Panc1 (cell line): ENCODE data around the gene HIGD2A. TPM values are rescaled to one million over a fixed set of nuclear protein-coding genes. Genes with fewer than 3 reads are reported as not detected.

Experiments
- ATAC-seq: fragments of 200-7000 bp; cut with Tn5 transposase; 2 replicates; pipeline ENCODE4 v1.9.1; 2020; ENCODE audit warnings: mild to moderate bottlenecking, moderate library complexity
- BruUV-seq: library from RNA; stranded (reverse); fragments of 400-500 nt; replicated peaks from 2 replicates; lab custom pipeline; 2021; lab: Mats Ljungman, UMichigan
- CTCF ChIA-PET: fragments of 300-600 bp; sonication (Branson Sonifier 250); formaldehyde crosslinking; loops from one replicate; lab custom pipeline; 2022; ENCODE audit warnings: antibody characterized with exemption; lab: Charles Lee
- POLR2A ChIA-PET: fragments of 300-600 bp; sonication (Branson Sonifier 250); formaldehyde crosslinking; loops from one replicate; lab custom pipeline; 2022; ENCODE audit warnings: antibody characterized with exemption; lab: Charles Lee
- DNase-seq: peaks from one replicate; pipeline ENCODE4 v3.0.0-alpha.2; 2010; ENCODE audit warnings: low read depth, low spot score
- H3K27ac ChIP-seq: 2 replicates; pipeline ENCODE4 v1.5.1; 2011; ENCODE audit warnings: mild to moderate bottlenecking, low read length, inconsistent platforms
- H3K27me3 ChIP-seq: fragments of 200-500 bp; sonication (Bioruptor generic); 2 replicates; pipeline ENCODE4 v1.6.0; 2014; ENCODE audit warnings: low read length, inconsistent platforms; ENCODE audit not compliant: control insufficient read depth, insufficient read depth
- H3K36me3 ChIP-seq: fragments of 200-500 bp; sonication (Bioruptor generic); 2 replicates; pipeline ENCODE4 v1.5.1; 2014; ENCODE audit warnings: inconsistent platforms, mild to moderate bottlenecking, low read length, moderate library complexity; ENCODE audit not compliant: control insufficient read depth, insufficient read depth
- H3K4me1 ChIP-seq: 2 replicates; pipeline ENCODE4 v1.5.1; 2011; ENCODE audit warnings: inconsistent platforms, mild to moderate bottlenecking, low read length, moderate library complexity; ENCODE audit not compliant: control insufficient read depth, insufficient read depth
- H3K4me3 ChIP-seq, 2 experiments: 2 replicates each; pipeline ENCODE4 v1.5.1; 2011 to 2012; ENCODE audit warnings: low read depth in 2 of 2, low read length in 2 of 2, mild to moderate bottlenecking in 2 of 2, inconsistent platforms in 1 of 2, moderate library complexity in 1 of 2
- H3K9me3 ChIP-seq: fragments of 200-500 bp; sonication (Bioruptor generic); 2 replicates; pipeline ENCODE4 v1.5.1; 2014; ENCODE audit warnings: low read depth, mild to moderate bottlenecking, inconsistent platforms, low read length, moderate library complexity; ENCODE audit not compliant: control insufficient read depth, insufficient read depth
- POLR2AphosphoS5 ChIP-seq: IDR thresholded peaks from 2 replicates; pipeline ENCODE4 v1.6.1; 2012; ENCODE audit warnings: mild to moderate bottlenecking, low read depth, low read length, moderate library complexity
- SIN3A ChIP-seq: IDR thresholded peaks from 2 replicates; pipeline ENCODE4 v1.6.1; 2012; ENCODE audit warnings: low read depth, mild to moderate bottlenecking, low read length, moderate library complexity, borderline replicate concordance; ENCODE audit not compliant: insufficient read depth
- TCF7L2 ChIP-seq: IDR thresholded peaks from 2 replicates; pipeline ENCODE4 v1.6.1; 2011; ENCODE audit warnings: mild to moderate bottlenecking, low read depth, low read length, inconsistent platforms
- in situ Hi-C: cut with HindIII; loops from 2 replicates; pipeline ENCODE4 v1.10.0; 2016; ENCODE audit warnings: low sequenced_read_pairs, low pct_unique_long_range_greater_than_20kb
- intact Hi-C: fragments of 100-400 bp; cut with micrococcal nuclease; formaldehyde crosslinking; loops from one replicate; pipeline ENCODE4 v1.10.0; 2022; ENCODE audit not compliant: unreplicated experiment
- total RNA-seq: library from RNA; stranded (reverse); gene quantifications from one replicate; pipeline ENCODE4 v1.2.1, GENCODE V29; 2021; ENCODE audit not compliant: unreplicated experiment
- TF ChIP-seq, protein P1 (sequence below): fragments of 450-650 bp; IDR thresholded peaks from 2 replicates; pipeline ENCODE4 v1.5.1; 2017; ENCODE audit warnings: mild to moderate bottlenecking
- TF ChIP-seq, protein P2 (sequence below), 2 experiments: IDR thresholded peaks; 2 replicates each; pipeline ENCODE4 v1.6.1; 2011 to 2012; ENCODE audit warnings: low read depth in 2 of 2, control low read depth in 1 of 2, low read length in 1 of 2, mild to moderate bottlenecking in 1 of 2, moderate library complexity in 1 of 2; ENCODE audit not compliant: insufficient read depth in 1 of 2

HIGD2A gene
- total RNA-seq, 1 experiment from 2014 or later: 162 TPM

DNA sequence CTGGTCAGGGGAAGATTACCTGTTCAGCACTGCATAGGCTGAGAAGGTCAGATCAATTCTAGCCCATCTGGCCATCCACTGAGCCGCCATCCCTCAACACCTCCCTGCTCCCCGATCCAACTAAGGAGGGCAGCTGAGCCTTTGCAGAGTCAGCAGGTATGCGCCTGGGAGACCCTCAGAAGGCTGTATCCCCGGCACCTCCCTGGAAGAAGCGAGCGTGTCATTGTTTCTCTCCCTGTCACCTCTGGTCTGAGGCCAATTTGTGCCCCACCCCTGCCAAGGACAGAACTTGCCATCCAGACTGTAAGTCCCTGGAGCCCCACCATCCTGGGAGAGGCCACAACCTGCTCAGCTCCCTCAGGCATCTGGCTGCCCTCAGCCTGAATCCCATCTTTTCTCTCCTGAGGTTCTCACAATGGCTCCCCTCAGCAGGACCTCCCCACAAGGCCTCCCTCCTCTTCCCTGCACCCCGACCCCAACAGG is 25.2 kb downstream of the HIGD2A start:
- intact Hi-C loops (loop anchor here (10.0 kb wide), 1 partner anchor 81 kb away; no protein-coding TSS in a partner anchor), in situ Hi-C loops (no loop called here)
- H3K4me3 ChIP-seq: no peak overlapping the region
- H3K36me3 ChIP-seq: no peaks in the 10 kb centered on the region
- DNase-seq (no peak), ATAC-seq (no peak)
- H3K9me3 ChIP-seq: no peaks in the 10 kb centered on the region
- ChIA-PET POLR2A (interaction anchor here (0.7 kb wide), 1 partner anchor 247 kb away, joined by 3 read pairs; no protein-coding TSS in a partner anchor), CTCF (no interaction called here)
- H3K27ac ChIP-seq: no peak overlapping the region
- no peak for TF ChIP-seq SIN3A
- no peak for TF ChIP-seq TCF7L2
- TF ChIP-seq POLR2AphosphoS5: no peak
- TF ChIP-seq, protein P1, sequence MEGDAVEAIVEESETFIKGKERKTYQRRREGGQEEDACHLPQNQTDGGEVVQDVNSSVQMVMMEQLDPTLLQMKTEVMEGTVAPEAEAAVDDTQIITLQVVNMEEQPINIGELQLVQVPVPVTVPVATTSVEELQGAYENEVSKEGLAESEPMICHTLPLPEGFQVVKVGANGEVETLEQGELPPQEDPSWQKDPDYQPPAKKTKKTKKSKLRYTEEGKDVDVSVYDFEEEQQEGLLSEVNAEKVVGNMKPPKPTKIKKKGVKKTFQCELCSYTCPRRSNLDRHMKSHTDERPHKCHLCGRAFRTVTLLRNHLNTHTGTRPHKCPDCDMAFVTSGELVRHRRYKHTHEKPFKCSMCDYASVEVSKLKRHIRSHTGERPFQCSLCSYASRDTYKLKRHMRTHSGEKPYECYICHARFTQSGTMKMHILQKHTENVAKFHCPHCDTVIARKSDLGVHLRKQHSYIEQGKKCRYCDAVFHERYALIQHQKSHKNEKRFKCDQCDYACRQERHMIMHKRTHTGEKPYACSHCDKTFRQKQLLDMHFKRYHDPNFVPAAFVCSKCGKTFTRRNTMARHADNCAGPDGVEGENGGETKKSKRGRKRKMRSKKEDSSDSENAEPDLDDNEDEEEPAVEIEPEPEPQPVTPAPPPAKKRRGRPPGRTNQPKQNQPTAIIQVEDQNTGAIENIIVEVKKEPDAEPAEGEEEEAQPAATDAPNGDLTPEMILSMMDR: no peak
- peaks cover 16% of the 10 kb centered on the region; the same call in 1 of the 2 replicates for H3K4me1 ChIP-seq
- BruUV-seq: no TSS peak
- no peaks in the 10 kb centered on the region for H3K27me3 ChIP-seq

DNA sequence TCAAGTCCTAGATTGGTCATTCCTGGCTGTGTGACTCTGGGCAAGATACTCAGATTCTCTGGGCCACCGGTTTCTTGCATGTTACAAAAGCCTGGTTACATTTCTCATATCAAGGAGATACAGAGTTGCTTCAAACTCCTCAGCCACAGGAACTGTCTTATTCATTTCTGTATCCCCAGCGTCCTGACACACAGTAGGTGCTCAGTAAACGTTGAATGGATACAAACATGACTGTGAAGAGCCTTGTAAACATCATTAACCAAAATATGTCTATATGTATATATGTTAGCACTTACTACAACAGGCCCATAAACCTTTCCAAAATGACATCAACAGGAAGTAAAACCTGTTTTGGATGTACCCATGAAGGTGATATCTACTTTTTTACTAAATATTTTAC is 26.2 kb downstream of the HIGD2A start:
- no peak for DNase-seq
- TF ChIP-seq SIN3A (no peak), POLR2AphosphoS5 (no peak), TCF7L2 (no peak)
- TF ChIP-seq, protein P2, sequence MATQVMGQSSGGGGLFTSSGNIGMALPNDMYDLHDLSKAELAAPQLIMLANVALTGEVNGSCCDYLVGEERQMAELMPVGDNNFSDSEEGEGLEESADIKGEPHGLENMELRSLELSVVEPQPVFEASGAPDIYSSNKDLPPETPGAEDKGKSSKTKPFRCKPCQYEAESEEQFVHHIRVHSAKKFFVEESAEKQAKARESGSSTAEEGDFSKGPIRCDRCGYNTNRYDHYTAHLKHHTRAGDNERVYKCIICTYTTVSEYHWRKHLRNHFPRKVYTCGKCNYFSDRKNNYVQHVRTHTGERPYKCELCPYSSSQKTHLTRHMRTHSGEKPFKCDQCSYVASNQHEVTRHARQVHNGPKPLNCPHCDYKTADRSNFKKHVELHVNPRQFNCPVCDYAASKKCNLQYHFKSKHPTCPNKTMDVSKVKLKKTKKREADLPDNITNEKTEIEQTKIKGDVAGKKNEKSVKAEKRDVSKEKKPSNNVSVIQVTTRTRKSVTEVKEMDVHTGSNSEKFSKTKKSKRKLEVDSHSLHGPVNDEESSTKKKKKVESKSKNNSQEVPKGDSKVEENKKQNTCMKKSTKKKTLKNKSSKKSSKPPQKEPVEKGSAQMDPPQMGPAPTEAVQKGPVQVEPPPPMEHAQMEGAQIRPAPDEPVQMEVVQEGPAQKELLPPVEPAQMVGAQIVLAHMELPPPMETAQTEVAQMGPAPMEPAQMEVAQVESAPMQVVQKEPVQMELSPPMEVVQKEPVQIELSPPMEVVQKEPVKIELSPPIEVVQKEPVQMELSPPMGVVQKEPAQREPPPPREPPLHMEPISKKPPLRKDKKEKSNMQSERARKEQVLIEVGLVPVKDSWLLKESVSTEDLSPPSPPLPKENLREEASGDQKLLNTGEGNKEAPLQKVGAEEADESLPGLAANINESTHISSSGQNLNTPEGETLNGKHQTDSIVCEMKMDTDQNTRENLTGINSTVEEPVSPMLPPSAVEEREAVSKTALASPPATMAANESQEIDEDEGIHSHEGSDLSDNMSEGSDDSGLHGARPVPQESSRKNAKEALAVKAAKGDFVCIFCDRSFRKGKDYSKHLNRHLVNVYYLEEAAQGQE (IDR thresholded peaks at IDR 0.05; ENCODE audit: insufficient read depth in 1 of 2, low read depth in 2 of 2, low read length in 1 of 2): no peak
- TF ChIP-seq, protein P1: no peak
- ChIA-PET POLR2A (no interaction called here), CTCF (no interaction called here)
- BruUV-seq: TSS peak; percentile 82
- in situ Hi-C loops: no loop called here
- Histone ChIP-seq H3K9me3 (no peaks in the 10 kb centered on the region), H3K27me3 (no peaks in the 10 kb centered on the region), H3K36me3 (no peaks in the 10 kb centered on the region), H3K4me3 (peak overlapping the region; percentile 81 to 86), H3K27ac (peak overlapping the region; percentile 81), H3K4me1 (peaks cover 16% of the 10 kb centered on the region; the same call in 1 of the 2 replicates)
- ATAC-seq: no peak
- intact Hi-C loops: loop anchor here (10.0 kb wide), 1 partner anchor 80 kb away; no protein-coding TSS in a partner anchor
